Thoracic aorta (tissue), 2 donors: ENCODE results near the gene MRPL23. TPM values are rescaled to one million over a fixed set of nuclear protein-coding genes. Genes with fewer than 3 reads are reported as not detected.
"Not testable (repeated sequence)": the region's sequence is repeated elsewhere in the genome, so short reads cannot be mapped to it uniquely, and the experiment has no call there.

Experiments used
- ATAC-seq: fragments of 150-250 bp; one replicate; pipeline ENCODE4 v1.8.0; 2017; ENCODE audit warnings: low read depth; ENCODE audit not compliant: insufficient number of reproducible peaks, low FRiP score
- DNase-seq: peaks from one replicate; pipeline ENCODE4 v3.0.0-alpha.2; 2020; ENCODE audit warnings: low spot score
- H3K27ac ChIP-seq, 2 donors: fragments of 200-600 bp; sonication (generic); 1 replicate in 1 of 2; 2 replicates in 1 of 2; pipeline ENCODE4 v1.5.1; 2016; ENCODE audit warnings: mild to moderate bottlenecking in 2 of 2, moderate library complexity in 2 of 2
- H3K27me3 ChIP-seq: fragments of 200-600 bp; sonication (generic); replicated peaks from 2 replicates; pipeline ENCODE4 v1.6.0; 2016; ENCODE audit warnings: mild to moderate bottlenecking; ENCODE audit not compliant: insufficient read depth
- H3K36me3 ChIP-seq: fragments of 200-600 bp; sonication (generic); one replicate; pipeline ENCODE4 v1.5.1; 2016
- H3K4me1 ChIP-seq, 2 donors: fragments of 200-600 bp; sonication (generic); 1 replicate in 1 of 2; 2 replicates in 1 of 2; pipeline versions ENCODE4 v1.5.1 to v1.6.0; 2016; ENCODE audit warnings: low read depth in 2 of 2, mild to moderate bottlenecking in 1 of 2; ENCODE audit not compliant: control insufficient read depth in 1 of 2
- H3K4me3 ChIP-seq: fragments of 200-600 bp; sonication (generic); 2 replicates; pipeline ENCODE4 v1.5.1; 2016; ENCODE audit warnings: mild to moderate bottlenecking
- H3K9me3 ChIP-seq: fragments of 200-600 bp; sonication (generic); 2 replicates; pipeline ENCODE4 v1.5.1; 2016
- CTCF ChIP-seq: fragments of 200-600 bp; sonication (generic); IDR thresholded peaks from one replicate; pipeline ENCODE4 v1.5.1; 2019; ENCODE audit warnings: antibody characterized with exemption
- total RNA-seq, 2 donors: library from RNA; depleted of rRNA; stranded (reverse); fragments of >200 nt; gene quantifications; one replicate each; pipeline versions ENCODE4 v1.1.0 to v1.2.3, GENCODE V29; 2016

MRPL23 gene
- total RNA-seq, 2 donors from 2014 or later: 59.8 to 136 TPM

GRCh38 chr11:1938343-1939005, 8.7 kb upstream of the MRPL23 start:
- ATAC-seq (no peak), DNase-seq (no peak)
- Histone ChIP-seq H3K4me3 (no peak overlapping the region), H3K27ac (no peak overlapping the region), H3K9me3 (no peaks in the 10 kb centered on the region), H3K27me3 (no peaks in the 10 kb centered on the region), H3K36me3 (no peaks in the 10 kb centered on the region), H3K4me1 (peaks cover 0 to 5% of the 10 kb centered on the region in 2 donors)
- TF ChIP-seq CTCF: no peak

GRCh38 chr11:1939006-1939625, 8.0 kb upstream of the MRPL23 start:
- H3K27me3 ChIP-seq: no peaks in the 10 kb centered on the region
- no peaks in the 10 kb centered on the region for H3K9me3 ChIP-seq
- H3K36me3 ChIP-seq: no peaks in the 10 kb centered on the region
- peaks cover 0 to 5% of the 10 kb centered on the region in 2 donors for H3K4me1 ChIP-seq
- H3K27ac ChIP-seq: no peak overlapping the region
- no peak for TF ChIP-seq CTCF
- DNase-seq: no peak
- no peak overlapping the region for H3K4me3 ChIP-seq
- no peak for ATAC-seq

- not testable (repeated sequence) for ATAC-seq, DNase-seq, H3K36me3 ChIP-seq, H3K27me3 ChIP-seq, H3K27ac ChIP-seq, H3K9me3 ChIP-seq, H3K4me3 ChIP-seq, H3K4me1 ChIP-seq
These were observed 7.3 kb upstream of the MRPL23 start for GRCh38 chr11:1939788-1940187.

- DNase-seq (no peak), ATAC-seq (no peak)
- Histone ChIP-seq H3K4me3 (no peak overlapping the region), H3K27ac (no peak overlapping the region), H3K4me1 (peaks cover 0 to 5% of the 10 kb centered on the region in 2 donors), H3K36me3 (no peaks in the 10 kb centered on the region), H3K9me3 (no peaks in the 10 kb centered on the region), H3K27me3 (no peaks in the 10 kb centered on the region)
- no peak for TF ChIP-seq CTCF
These were observed 4.4 kb upstream of the MRPL23 start for GRCh38 chr11:1942558-1943260.

- H3K9me3 ChIP-seq: no peaks in the 10 kb centered on the region
- H3K27ac ChIP-seq: no peak overlapping the region
- TF ChIP-seq CTCF: no peak
- H3K36me3 ChIP-seq: no peaks in the 10 kb centered on the region
- DNase-seq (no peak), ATAC-seq (no peak)
- H3K4me1 ChIP-seq: peaks cover 0 to 5% of the 10 kb centered on the region in 2 donors
- no peaks in the 10 kb centered on the region for H3K27me3 ChIP-seq
- no peak overlapping the region for H3K4me3 ChIP-seq
These were observed 3.6 kb upstream of the MRPL23 start for GRCh38 chr11:1943576-1943975.
